OCI-LY1 (cell line): ENCODE results near the gene LITAF.
"Not testable (repeated sequence)": the region's sequence is repeated elsewhere in the genome, so short reads cannot be mapped to it uniquely, and the experiment has no call there.

Experiments used
- H2AFZ ChIP-seq: fragments of 200-600 bp; sonication (generic), shearing (Covaris generic); 2 replicates; pipeline ENCODE4 v1.6.0; 2014; ENCODE audit warnings: antibody characterized with exemption, mild to moderate bottlenecking, low read length
- H3F3A ChIP-seq: fragments of 200-600 bp; sonication (generic), shearing (Covaris generic); 2 replicates; pipeline ENCODE4 v1.6.0; 2014; ENCODE audit warnings: mild to moderate bottlenecking, antibody characterized with exemption, low read length, moderate library complexity; ENCODE audit not compliant: insufficient read depth
- H3K27ac ChIP-seq: fragments of 200-600 bp; sonication (generic); 2 replicates; pipeline ENCODE4 v1.5.1; 2014; ENCODE audit warnings: low read length, mixed run types, mild to moderate bottlenecking, low read depth; ENCODE audit not compliant: poor library complexity, severe bottlenecking
- H3K27me3 ChIP-seq: fragments of 200-600 bp; sonication (generic); 2 replicates; pipeline ENCODE4 v1.6.0; 2014; ENCODE audit warnings: antibody characterized with exemption, mild to moderate bottlenecking, low read length, moderate library complexity; ENCODE audit not compliant: insufficient read depth
- H3K36me3 ChIP-seq: fragments of 200-600 bp; sonication (generic); 2 replicates; pipeline ENCODE4 v1.6.1; 2014; ENCODE audit warnings: mild to moderate bottlenecking, antibody characterized with exemption, low read length, moderate library complexity, mixed read lengths; ENCODE audit not compliant: insufficient read depth
- H3K4me1 ChIP-seq: fragments of 200-600 bp; sonication (generic); 2 replicates; pipeline ENCODE4 v1.5.1; 2014; ENCODE audit warnings: mild to moderate bottlenecking, low read length, moderate library complexity; ENCODE audit not compliant: insufficient read depth, severe bottlenecking
- H3K4me2 ChIP-seq: fragments of 200-600 bp; sonication (generic), shearing (Covaris generic); 2 replicates; pipeline ENCODE4 v1.6.1; 2014; ENCODE audit warnings: low read length
- H3K4me3 ChIP-seq: fragments of 200-600 bp; sonication (generic); 2 replicates; pipeline ENCODE4 v1.5.1; 2014; ENCODE audit warnings: low read length, low read depth, mild to moderate bottlenecking, mixed read lengths; ENCODE audit not compliant: poor library complexity, severe bottlenecking
- H3K79me2 ChIP-seq: fragments of 200-600 bp; shearing (Covaris generic); 2 replicates; pipeline ENCODE4 v1.6.1; 2016; ENCODE audit warnings: mixed run types, low read length, mixed read lengths; ENCODE audit not compliant: insufficient read depth
- H3K9ac ChIP-seq: fragments of 200-600 bp; sonication (generic), shearing (Covaris generic); 2 replicates; pipeline ENCODE4 v1.6.1; 2014; ENCODE audit warnings: mild to moderate bottlenecking, low read length, mixed read lengths
- H3K9me2 ChIP-seq: fragments of 200-600 bp; sonication (generic), shearing (Covaris generic); 2 replicates; pipeline ENCODE4 v1.6.1; 2014; ENCODE audit warnings: low read depth, mild to moderate bottlenecking, low read length, mixed read lengths
- H3K9me3 ChIP-seq: fragments of 200-600 bp; shearing (Covaris generic); 2 replicates; pipeline ENCODE4 v1.6.1; 2014; ENCODE audit warnings: low read length, mixed read lengths
- H4K20me1 ChIP-seq: fragments of 200-600 bp; sonication (generic), shearing (Covaris generic); 2 replicates; pipeline ENCODE4 v1.6.0; 2016; ENCODE audit warnings: mild to moderate bottlenecking, low read length; ENCODE audit not compliant: insufficient read depth
- CTCF ChIP-seq: fragments of 200-600 bp; sonication (generic), shearing (Covaris generic); IDR thresholded peaks from 2 replicates; pipeline ENCODE4 v1.5.1; 2017; ENCODE audit warnings: mild to moderate bottlenecking, antibody characterized with exemption, low read length, moderate library complexity, mixed read lengths
- EZH2 ChIP-seq: fragments of 200-600 bp; sonication (generic), shearing (Covaris generic); IDR thresholded peaks from 2 replicates; pipeline ENCODE4 v1.8.0; 2017; ENCODE audit warnings: borderline replicate concordance, mixed run types, mild to moderate bottlenecking, antibody characterized with exemption, low read length, moderate library complexity, mixed read lengths

LITAF gene

DNA sequence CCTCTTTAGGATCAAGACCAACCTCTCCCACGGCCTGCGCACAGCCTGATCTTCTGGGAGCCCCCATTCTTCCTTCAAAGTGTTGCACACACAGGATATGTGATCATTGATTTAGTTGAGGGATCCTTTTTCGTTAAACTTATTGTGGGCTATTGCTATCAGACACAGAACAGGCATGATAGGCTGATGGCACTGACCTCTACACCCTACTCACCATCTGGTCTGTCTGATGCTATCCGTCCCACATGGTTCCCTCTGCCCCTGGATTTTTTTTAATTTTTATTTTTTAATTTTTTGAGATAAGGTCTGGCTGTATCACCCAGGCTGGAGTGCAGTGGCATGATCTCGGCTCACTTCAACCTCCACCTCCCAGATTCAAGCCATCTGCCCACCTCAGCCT lies 19.2 kb upstream of the LITAF start:
- H3K9ac ChIP-seq: no peak overlapping the region
- no peaks in the 10 kb centered on the region for H3K36me3 ChIP-seq
- H3K4me1 ChIP-seq: peaks cover 25% of the 10 kb centered on the region
- H3K79me2 ChIP-seq: no peaks in the 10 kb centered on the region
- no peaks in the 10 kb centered on the region; the same call in 1 of the 2 replicates for H3K27me3 ChIP-seq
- H3K9me2 ChIP-seq: no peaks in the 10 kb centered on the region
- TF ChIP-seq EZH2: no peak
- TF ChIP-seq CTCF: no peak
- no peak overlapping the region for H3K4me3 ChIP-seq
- H2AFZ ChIP-seq: no peak overlapping the region
- no peak overlapping the region for H3K27ac ChIP-seq
- no peak overlapping the region for H3K4me2 ChIP-seq
- no peaks in the 10 kb centered on the region for H3K9me3 ChIP-seq
- no peaks in the 10 kb centered on the region for H4K20me1 ChIP-seq
- H3F3A ChIP-seq: no peaks in the 10 kb centered on the region

DNA sequence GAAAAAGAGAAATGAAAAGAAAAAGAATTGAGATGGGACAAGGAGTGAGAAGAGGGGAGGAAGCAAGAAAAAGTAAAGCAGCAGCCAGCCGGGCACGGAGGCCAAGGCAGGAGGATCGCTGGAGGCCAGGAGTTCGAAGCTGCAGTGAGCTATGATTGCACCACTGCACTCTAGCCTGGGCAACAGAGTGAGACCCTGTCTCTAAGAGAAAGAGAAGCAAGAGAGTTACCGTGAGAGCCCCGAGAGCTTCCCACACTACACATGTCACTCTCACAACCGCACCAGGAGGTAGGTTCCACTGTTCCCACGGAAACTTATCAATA lies 18.8 kb upstream of the LITAF start:
- H3K4me3 ChIP-seq: no peak overlapping the region
- H3K4me1 ChIP-seq: peaks cover 25% of the 10 kb centered on the region
- H4K20me1 ChIP-seq: no peaks in the 10 kb centered on the region
- H3K9me3 ChIP-seq: 0 out of 2 replicates have a peak, but pooled peaks cover 2% of the 10 kb centered on the region
- TF ChIP-seq CTCF (no peak), EZH2 (no peak)
- H3F3A ChIP-seq: no peaks in the 10 kb centered on the region
- no peaks in the 10 kb centered on the region for H3K79me2 ChIP-seq
- no peak overlapping the region for H2AFZ ChIP-seq
- H3K27me3 ChIP-seq: no peaks in the 10 kb centered on the region; the same call in 1 of the 2 replicates
- H3K27ac ChIP-seq: no peak overlapping the region
- no peak overlapping the region for H3K4me2 ChIP-seq
- H3K9ac ChIP-seq: no peak overlapping the region
- H3K36me3 ChIP-seq: no peaks in the 10 kb centered on the region
- no peaks in the 10 kb centered on the region for H3K9me2 ChIP-seq

DNA sequence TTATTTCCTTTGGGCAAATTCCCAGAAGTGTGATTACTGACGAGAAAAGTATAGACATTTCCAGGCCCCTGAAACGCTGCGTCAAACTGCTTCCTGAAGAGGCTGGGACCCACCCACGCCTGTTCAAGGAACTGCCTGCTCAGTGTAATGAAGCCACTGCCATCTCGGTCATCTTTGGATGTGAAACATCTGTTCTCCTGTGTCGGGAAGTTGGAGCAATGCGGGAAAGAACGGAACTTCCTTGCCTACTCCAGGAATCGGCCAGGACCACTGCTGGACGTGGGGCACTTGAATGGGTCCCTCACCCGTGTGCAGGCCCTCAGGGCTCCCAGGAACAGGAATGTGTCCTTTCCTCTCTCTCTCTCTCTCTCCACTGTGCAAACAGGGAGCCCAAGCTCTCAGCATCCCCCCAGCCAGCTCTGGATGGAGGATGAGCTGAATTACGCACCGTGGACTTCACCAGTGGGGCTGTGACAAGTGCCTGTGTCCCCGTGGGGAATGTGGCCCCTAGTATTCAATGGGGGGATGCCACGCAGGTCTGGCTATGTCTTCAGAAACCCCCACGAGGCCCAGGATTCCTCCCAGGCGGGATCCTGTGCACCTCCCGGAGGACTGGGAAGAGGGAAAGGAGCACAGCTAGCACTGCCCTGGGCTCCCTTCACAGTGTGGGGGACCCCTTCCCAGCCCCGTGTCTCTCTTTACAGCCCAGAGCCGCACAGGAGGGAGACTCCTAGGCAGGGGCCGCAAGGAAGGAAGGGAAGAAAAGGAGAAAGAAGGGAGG lies 18.3 kb upstream of the LITAF start:
- Histone ChIP-seq H3K4me2 (no peak overlapping the region), H3K4me1 (peaks cover 23% of the 10 kb centered on the region)

GRCh38 chr16:11604296-11604695 lies 17.6 kb upstream of the LITAF start:
- H3K27me3 ChIP-seq, H3K36me3 ChIP-seq, H4K20me1 ChIP-seq, H3K9me3 ChIP-seq, H3K4me2 ChIP-seq, H3K9me2 ChIP-seq, H3F3A ChIP-seq, H3K79me2 ChIP-seq, H2AFZ ChIP-seq, H3K27ac ChIP-seq, H3K4me3 ChIP-seq, H3K9ac ChIP-seq: not testable (repeated sequence)
- H3K4me1 ChIP-seq: peaks cover 16% of the 10 kb centered on the region

More for the DNA sequence above, 18.3 kb upstream of the LITAF start:
- H3K4me3 ChIP-seq: no peak overlapping the region
- TF ChIP-seq EZH2: no peak
- no peak for TF ChIP-seq CTCF
- no peak overlapping the region for H3K27ac ChIP-seq
- 0 out of 2 replicates have a peak, but pooled peaks cover 2% of the 10 kb centered on the region for H3K9me3 ChIP-seq
- H3K9me2 ChIP-seq: no peaks in the 10 kb centered on the region
- no peak overlapping the region for H3K9ac ChIP-seq
- H2AFZ ChIP-seq: no peak overlapping the region
- H3K27me3 ChIP-seq: no peaks in the 10 kb centered on the region; the same call in 1 of the 2 replicates
- H3K36me3 ChIP-seq: no peaks in the 10 kb centered on the region
- H3K79me2 ChIP-seq: no peaks in the 10 kb centered on the region
- H3F3A ChIP-seq: no peaks in the 10 kb centered on the region
- H4K20me1 ChIP-seq: no peaks in the 10 kb centered on the region
